ENCODE results near the gene MINDY4B. TPM values are rescaled to one million over a fixed set of nuclear protein-coding genes. Genes with fewer than 3 reads are reported as not detected.
"Not testable (repeated sequence)": the region's sequence is repeated elsewhere in the genome, so short reads cannot be mapped to it uniquely, and the experiment has no call there.

The MINDY4B gene
- polyA plus RNA-seq, 5 donors: 0.09 TPM; not detected in 4

GRCh38 chr3:150898046-150898754 is 7.0 kb downstream of the MINDY4B start:
- peak; percentile 68 to 71 for DNase-seq

GRCh38 chr3:150897592-150897991 is 7.6 kb downstream of the MINDY4B start:
- no peak for DNase-seq

- DNase-seq: no peak
These were observed 14.4 kb downstream of the MINDY4B start for GRCh38 chr3:150890831-150891230.

- DNase-seq: no peak
These were observed 14.9 kb downstream of the MINDY4B start for GRCh38 chr3:150890295-150890694.

GRCh38 chr3:150889106-150889505 is 16.1 kb downstream of the MINDY4B start:
- no peak for DNase-seq

GRCh38 chr3:150887031-150887430 is 18.2 kb downstream of the MINDY4B start:
- no peak for DNase-seq

GRCh38 chr3:150885535-150885934 is 19.7 kb downstream of the MINDY4B start:
- DNase-seq: no peak

- no peak for DNase-seq
These were observed 26.2 kb downstream of the MINDY4B start for GRCh38 chr3:150878996-150879575.

- DNase-seq: no peak
These were observed 26.9 kb downstream of the MINDY4B start for GRCh38 chr3:150878290-150878689.

- DNase-seq: no peak
These were observed 27.9 kb downstream of the MINDY4B start for GRCh38 chr3:150877303-150877702.

- DNase-seq: no peak
These were observed 28.5 kb downstream of the MINDY4B start for GRCh38 chr3:150876611-150877265.

- no peak for DNase-seq
These were observed 29.7 kb downstream of the MINDY4B start for GRCh38 chr3:150875548-150875947.

GRCh38 chr3:150874666-150875219 is 30.5 kb downstream of the MINDY4B start:
- no peak for DNase-seq

- DNase-seq: no peak
These were observed 34.0 kb downstream of the MINDY4B start for GRCh38 chr3:150871192-150871591.

GRCh38 chr3:150870406-150870805 is 34.8 kb downstream of the MINDY4B start:
- DNase-seq: no peak

GRCh38 chr3:150868282-150868681 is 37.0 kb downstream of the MINDY4B start:
- no peak for DNase-seq

GRCh38 chr3:150867434-150867833 is 37.8 kb downstream of the MINDY4B start:
- no peak for DNase-seq

- not testable (repeated sequence) for DNase-seq
These were observed 41.3 kb downstream of the MINDY4B start for GRCh38 chr3:150863921-150864320.

- no peak for DNase-seq
These were observed 43.4 kb downstream of the MINDY4B start for GRCh38 chr3:150861851-150862250.

- DNase-seq: not testable (repeated sequence)
These were observed 47.3 kb downstream of the MINDY4B start for GRCh38 chr3:150857936-150858335.

GRCh38 chr3:150850191-150850590 is 55.0 kb downstream of the MINDY4B start:
- no peak for DNase-seq

- DNase-seq: no peak
These were observed 56.4 kb downstream of the MINDY4B start for GRCh38 chr3:150848864-150849263.

GRCh38 chr3:150847433-150847832 is 57.8 kb downstream of the MINDY4B start:
- no peak for DNase-seq

Measured in right lung (tissue), 5 donors.